Measurements from ENCODE around the gene OR10R2.

GRCh38 chr1:158491316-158491715 is 19.3 kb downstream of the OR10R2 start:
- TF ChIP-seq CTCF (conservative IDR thresholded peaks at IDR 0.05) (no peak), ZFX (IDR thresholded peaks at IDR 0.05) (no peak)
